NCI-H1436 (cell line): ENCODE measurements around the gene APOBR.
"Not testable (repeated sequence)": the region's sequence is repeated elsewhere in the genome, so short reads cannot be mapped to it uniquely, and the experiment has no call there.

Experiments used
- DNase-seq: peaks from one replicate; lab custom pipeline; 2025; lab: John Stamatoyannopoulos, UW

Gene APOBR

GRCh38 chr16:28526201-28527099, 32.0 kb downstream of the APOBR start:
- no peak for DNase-seq

GRCh38 chr16:28527100-28527785, 32.8 kb downstream of the APOBR start:
- DNase-seq, result not testable (repeated sequence)

GRCh38 chr16:28527985-28528384, 33.5 kb downstream of the APOBR start:
- no peak for DNase-seq

- peak; percentile 10 for DNase-seq
Measured at GRCh38 chr16:28528463-28528867, 34.0 kb downstream of the APOBR start.

- DNase-seq, result no peak
Measured at GRCh38 chr16:28529124-28529523, 34.7 kb downstream of the APOBR start.

GRCh38 chr16:28531777-28532744, 37.6 kb downstream of the APOBR start:
- no peak for DNase-seq

GRCh38 chr16:28532940-28533647, 38.7 kb downstream of the APOBR start:
- no peak for DNase-seq

GRCh38 chr16:28534542-28535373, 40.3 kb downstream of the APOBR start:
- no peak for DNase-seq

GRCh38 chr16:28537076-28537475, 42.6 kb downstream of the APOBR start:
- DNase-seq, result no peak

- no peak for DNase-seq
Measured at GRCh38 chr16:28537964-28538732, 43.7 kb downstream of the APOBR start.

- DNase-seq, result no peak
Measured at GRCh38 chr16:28538733-28539596, 44.5 kb downstream of the APOBR start, which contains the start of gene NUPR1. Gene NUPR1, minus strand, starts transcription at chr16:28538974. Its CDS starts 67 bp downstream, at chr16:28538907.

- DNase-seq, result no peak
Measured at GRCh38 chr16:28540346-28540745, 45.9 kb downstream of the APOBR start.

- no peak for DNase-seq
Measured at GRCh38 chr16:28542646-28543045, 48.2 kb downstream of the APOBR start.

GRCh38 chr16:28543072-28543471, 48.6 kb downstream of the APOBR start:
- DNase-seq, result no peak

GRCh38 chr16:28544998-28545397, 50.6 kb downstream of the APOBR start:
- no peak for DNase-seq

- not testable (repeated sequence) for DNase-seq
Measured at GRCh38 chr16:28545964-28546363, 51.5 kb downstream of the APOBR start.

- no peak for DNase-seq
Measured at GRCh38 chr16:28546626-28547025, 52.2 kb downstream of the APOBR start.

GRCh38 chr16:28548306-28548802, 53.9 kb downstream of the APOBR start:
- DNase-seq, result no peak
